Measurements from ENCODE around the gene JRKL. TPM values are rescaled to one million over a fixed set of nuclear protein-coding genes. Genes with fewer than 3 reads are reported as not detected.
A peak's percentile ranks its signal among the peaks of the same experiment; 100 is the strongest.

Gene JRKL
- total RNA-seq: 10 to 100 TPM; 11.9 to 12.0 TPM

DNA sequence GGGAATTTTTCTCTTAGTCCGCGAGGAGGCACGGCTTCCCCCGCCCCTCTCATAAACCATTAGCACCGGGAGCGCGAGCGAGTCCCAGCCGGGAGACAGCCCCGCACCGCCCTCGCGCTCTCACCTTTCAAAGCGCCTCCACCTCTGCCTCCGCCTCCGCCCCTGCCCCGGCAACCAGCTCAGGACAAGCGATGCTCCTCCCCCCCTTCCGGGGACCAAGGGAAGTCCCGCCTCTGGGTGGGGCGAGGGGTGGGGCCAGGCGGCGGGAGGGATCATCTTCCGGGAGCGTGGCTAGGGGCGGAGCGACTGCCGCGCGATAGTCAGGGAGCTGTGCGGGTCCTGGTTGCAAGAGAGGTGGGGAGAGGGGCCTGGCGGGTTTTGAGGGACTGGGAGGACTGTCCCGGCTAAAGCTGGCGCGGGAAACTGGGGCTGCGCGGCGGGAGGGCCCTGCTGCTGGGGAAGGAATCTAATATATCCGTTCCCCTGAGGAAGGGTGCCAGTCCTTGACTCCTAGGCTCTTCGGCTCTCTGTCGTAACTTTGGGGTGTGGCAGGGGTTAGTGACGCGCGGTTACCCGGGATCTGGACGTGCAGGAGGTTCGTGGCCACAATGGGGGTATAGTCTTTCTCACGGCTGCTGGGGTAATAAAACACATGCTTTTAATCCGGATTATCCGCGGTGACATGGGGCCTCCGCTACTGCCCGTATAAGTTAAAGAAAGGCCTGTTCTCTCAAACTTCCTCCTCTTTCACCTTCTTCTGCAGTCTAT, at the start of gene JRKL, which contains the start of gene CCDC82:
TSS of gene JRKL (plus strand) at position 294 of the 768 bp plus-strand sequence. CDS start 637 bp downstream, outside the sequence.
TSS of gene CCDC82 (minus strand) at position 193 of the 768 bp plus-strand sequence. CDS start 5,165 bp downstream, outside the sequence.
- Mint-ChIP-seq H3K4me3 (peak within 1 kb of the TSS; percentile 85), H3K27me3 (no peaks in the 10 kb centered on the region), H3K36me3 (ENCODE audit: low read depth) (peaks cover 43% of the 10 kb centered on the region), H3K9me3 (no peaks in the 10 kb centered on the region), H3K27ac (peak within 1 kb of the TSS; percentile 81), H3K4me1 (peaks cover 55% of the 10 kb centered on the region)
- CTCF ChIA-PET: interaction anchor here (0.6 to 4.6 kb wide), 12 partner anchors 49 to 599 kb away, joined by 3 to 83 read pairs (median 5); partner anchors contain the start of genes CEP57, FAM76B and MAML2
- DNase-seq: peak; percentile 98
- POLR2A ChIA-PET: interaction anchor here (0.7 to 3.5 kb wide), 35 partner anchors 10 to 1422 kb away, joined by 3 to 110 read pairs (median 5); partner anchors contain the start of genes CEP57, CWC15, ENDOD1 and FAM76B

DNA sequence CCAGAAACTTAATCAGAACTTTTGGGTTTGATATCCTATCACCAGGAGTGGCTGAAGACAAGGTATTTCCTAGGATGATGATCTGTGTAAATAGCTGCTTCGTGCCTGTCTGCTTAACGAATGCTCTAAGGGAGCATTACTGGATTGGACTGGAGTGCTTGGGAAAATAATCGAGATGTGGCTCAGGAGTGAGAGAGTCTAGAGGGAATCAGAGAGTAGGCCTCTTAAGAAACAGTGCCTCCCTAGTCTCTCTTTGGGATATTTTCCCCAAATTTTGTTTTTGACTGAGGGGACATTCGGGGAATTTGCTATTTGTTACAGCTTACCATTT, 49.3 kb upstream of the JRKL start:
- Mint-ChIP-seq H3K36me3 (ENCODE audit: low read depth) (peaks cover 30% of the 10 kb centered on the region), H3K9me3 (no peaks in the 10 kb centered on the region), H3K27me3 (no peaks in the 10 kb centered on the region), H3K4me1 (peaks cover 46% of the 10 kb centered on the region), H3K27ac (peak overlapping the region; percentile 88), H3K4me3 (peak overlapping the region; percentile 97)
- ChIA-PET CTCF (interaction anchor here (0.6 to 8.3 kb wide), 15 partner anchors 9 to 504 kb away, joined by 3 to 146 read pairs (median 6); partner anchors contain the start of genes CCDC82 and JRKL), POLR2A (interaction anchor here (0.8 to 7.4 kb wide), 18 partner anchors 9 to 551 kb away, joined by 3 to 92 read pairs (median 8); partner anchors contain the start of genes CCDC82, CEP57, FAM76B and JRKL)
- DNase-seq: no peak

GRCh38 chr11:96341211-96342013, 48.4 kb upstream of the JRKL start:
- peaks cover 24% of the 10 kb centered on the region for H3K36me3 Mint-ChIP-seq (ENCODE audit: low read depth)
- peak overlapping the region; percentile 88 for H3K27ac Mint-ChIP-seq
- peaks cover 41% of the 10 kb centered on the region for H3K4me1 Mint-ChIP-seq
- H3K4me3 Mint-ChIP-seq: peak overlapping the region; percentile 97
- no peaks in the 10 kb centered on the region for H3K27me3 Mint-ChIP-seq
- POLR2A ChIA-PET: interaction anchor here (0.8 to 7.4 kb wide), 26 partner anchors 10 to 552 kb away, joined by 3 to 92 read pairs (median 6); partner anchors contain the start of genes CCDC82, CEP57, FAM76B and JRKL
- CTCF ChIA-PET: interaction anchor here (0.6 to 8.3 kb wide), 37 partner anchors 10 to 551 kb away, joined by 3 to 146 read pairs (median 11); partner anchors contain the start of genes CCDC82, CEP57, FAM76B and JRKL
- peak; percentile 78 for DNase-seq
- no peaks in the 10 kb centered on the region for H3K9me3 Mint-ChIP-seq

DNA sequence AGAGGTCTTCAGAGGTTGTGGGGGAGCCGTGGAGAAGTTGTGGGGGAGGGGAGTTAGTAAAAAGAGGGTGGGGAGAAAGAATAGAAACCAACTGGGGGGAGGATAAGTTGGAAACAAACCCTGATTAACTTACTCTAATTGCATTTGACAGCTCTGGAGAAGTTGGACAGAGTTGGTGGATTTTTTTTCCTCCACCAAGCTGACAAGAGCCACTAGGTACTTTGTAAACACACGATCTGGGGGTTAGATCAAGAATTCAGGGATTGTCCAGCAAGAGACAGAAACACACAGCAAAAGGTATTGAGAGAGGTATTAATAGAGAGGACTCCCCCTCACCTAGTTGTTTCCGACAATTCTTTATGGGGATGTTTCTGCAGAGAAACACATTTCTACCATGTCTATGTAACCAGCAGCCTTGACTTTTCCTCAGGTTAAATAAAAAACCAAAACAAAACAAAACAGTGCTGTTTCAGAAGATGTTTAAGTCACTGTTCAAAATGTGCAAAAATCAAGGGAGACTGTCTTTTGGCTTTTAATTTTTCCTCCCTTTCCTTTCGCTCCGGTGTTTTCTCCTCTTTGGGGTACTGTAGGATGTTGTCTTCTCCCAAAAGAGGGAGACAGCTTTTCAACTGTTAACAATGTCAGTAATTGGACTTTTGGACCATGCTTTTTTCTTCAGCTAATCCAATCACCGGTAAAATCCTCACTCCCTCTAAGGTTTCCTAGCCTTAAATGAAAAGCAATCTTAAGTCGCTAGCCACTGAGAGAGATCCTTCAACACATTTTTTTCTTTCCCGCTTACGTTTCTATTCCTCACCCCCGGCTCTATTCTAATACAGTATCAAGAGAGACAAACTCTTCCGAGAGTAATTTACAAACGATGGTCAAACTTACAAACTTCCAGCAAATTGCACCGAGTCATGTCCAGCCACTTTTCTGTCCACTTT, 47.5 kb upstream of the JRKL start:
- Mint-ChIP-seq H3K36me3 (ENCODE audit: low read depth) (peaks cover 23% of the 10 kb centered on the region), H3K27ac (peak overlapping the region; percentile 88), H3K9me3 (no peaks in the 10 kb centered on the region), H3K4me1 (peaks cover 36% of the 10 kb centered on the region), H3K27me3 (no peaks in the 10 kb centered on the region), H3K4me3 (peak overlapping the region; percentile 97)
- DNase-seq: no peak
- CTCF ChIA-PET: interaction anchor here (0.6 to 8.3 kb wide), 108 partner anchors 8 to 1275 kb away, joined by 3 to 146 read pairs (median 6); partner anchors contain the start of genes CCDC82, CEP57, FAM76B and JRKL
- POLR2A ChIA-PET: interaction anchor here (0.7 to 7.4 kb wide), 41 partner anchors 11 to 553 kb away, joined by 3 to 92 read pairs (median 4); partner anchors contain the start of genes CCDC82, CEP57, FAM76B and JRKL

DNA sequence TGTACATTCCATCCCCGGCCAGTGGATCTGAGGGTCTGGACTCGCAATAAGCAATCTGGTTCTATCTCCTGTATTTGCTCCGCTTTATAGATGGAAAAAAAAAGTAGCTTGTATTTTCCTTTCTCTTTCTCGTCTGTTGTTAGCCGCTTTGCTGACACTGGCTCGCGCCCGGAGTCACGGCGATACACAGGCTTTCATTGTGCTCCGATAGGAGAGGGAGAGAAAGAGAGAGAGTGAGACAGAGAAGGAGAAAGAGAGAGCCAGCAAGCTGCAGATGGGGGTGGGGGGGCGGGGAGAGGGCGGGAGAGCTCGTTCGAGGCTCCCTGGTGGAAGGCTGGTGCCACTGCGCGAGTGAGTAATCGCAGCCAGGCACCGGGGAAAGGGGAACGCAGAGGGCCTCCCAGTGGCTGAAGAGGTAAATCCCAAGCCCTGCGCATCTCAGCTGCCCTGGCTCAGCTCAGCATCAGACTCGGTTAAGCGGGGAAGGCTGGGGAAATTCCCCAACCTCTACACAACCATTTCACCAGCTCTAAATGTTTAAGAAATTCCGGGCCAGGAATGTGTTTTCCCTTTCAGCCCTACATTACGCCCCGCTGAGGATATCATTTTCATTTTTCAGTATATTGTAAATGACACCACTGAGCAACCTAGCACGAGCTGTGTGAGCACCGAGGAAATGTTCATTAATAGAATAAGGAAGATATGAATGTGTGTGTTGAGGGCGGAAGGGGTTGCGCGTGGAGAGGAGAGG, 46.7 kb upstream of the JRKL start, which contains the start of gene MAML2:
TSS of gene MAML2 (minus strand) at position 235 of the 751 bp plus-strand sequence. CDS start 1,300 bp downstream, outside the sequence.
- Mint-ChIP-seq H3K27me3 (no peaks in the 10 kb centered on the region), H3K4me3 (peak within 1 kb of the TSS; percentile 97), H3K9me3 (no peaks in the 10 kb centered on the region), H3K27ac (peak within 1 kb of the TSS; percentile 88), H3K4me1 (peaks cover 28% of the 10 kb centered on the region), H3K36me3 (ENCODE audit: low read depth) (peaks cover 18% of the 10 kb centered on the region)
- peak; percentile 93 for DNase-seq
- POLR2A ChIA-PET: interaction anchor here (0.6 to 7.4 kb wide), 36 partner anchors 12 to 554 kb away, joined by 3 to 92 read pairs (median 4); partner anchors contain the start of genes CCDC82, CEP57, FAM76B and JRKL
- CTCF ChIA-PET: interaction anchor here (0.6 to 8.3 kb wide), 107 partner anchors 9 to 1276 kb away, joined by 3 to 146 read pairs (median 6); partner anchors contain the start of genes CCDC82, CEP57, FAM76B and JRKL

GRCh38 chr11:96356848-96357247, 33.0 kb upstream of the JRKL start:
- Mint-ChIP-seq H3K9me3 (no peaks in the 10 kb centered on the region), H3K4me1 (peaks cover 21% of the 10 kb centered on the region), H3K27ac (no peak overlapping the region), H3K4me3 (no peak overlapping the region), H3K27me3 (no peaks in the 10 kb centered on the region), H3K36me3 (ENCODE audit: low read depth) (peaks cover 53% of the 10 kb centered on the region)
- ChIA-PET POLR2A (interaction anchor here (1.4 to 2.4 kb wide), 3 partner anchors 13 to 33 kb away, joined by 3 to 8 read pairs (median 6); partner anchors contain the start of genes CCDC82, JRKL and MAML2), CTCF (interaction anchor here (2.4 kb wide), 1 partner anchor 14 kb away, joined by 16 read pairs; the partner anchor contains the start of gene MAML2)
- DNase-seq: no peak

DNA sequence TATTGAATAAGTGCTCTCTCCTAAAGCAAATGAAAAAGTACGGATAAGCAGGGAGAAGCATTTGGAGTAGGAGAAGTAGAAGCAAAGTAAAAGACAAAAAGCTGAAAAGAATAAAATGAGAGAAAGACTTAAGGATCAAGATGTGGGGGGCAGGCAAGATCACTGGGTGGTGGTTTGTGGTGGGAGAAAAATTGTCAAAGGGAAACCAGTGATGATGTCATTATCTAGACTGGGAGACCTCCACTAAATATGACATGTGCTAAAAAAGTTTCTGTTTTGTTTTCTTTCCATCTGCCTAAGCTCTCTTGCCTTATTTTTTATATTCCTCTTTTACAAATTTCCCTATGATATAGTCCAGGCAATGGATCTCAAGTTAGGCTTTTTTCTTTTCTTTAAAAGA, 32.0 kb upstream of the JRKL start:
- no peak for DNase-seq
- H3K27ac Mint-ChIP-seq: no peak overlapping the region
- peaks cover 21% of the 10 kb centered on the region for H3K4me1 Mint-ChIP-seq
- peaks cover 59% of the 10 kb centered on the region for H3K36me3 Mint-ChIP-seq (ENCODE audit: low read depth)
- POLR2A ChIA-PET: interaction anchor here (1.2 to 2.4 kb wide), 4 partner anchors 14 to 32 kb away, joined by 3 to 8 read pairs (median 4); partner anchors contain the start of genes CCDC82, JRKL and MAML2
- CTCF ChIA-PET: interaction anchor here (2.4 kb wide), 1 partner anchor 14 kb away, joined by 16 read pairs; the partner anchor contains the start of gene MAML2
- no peaks in the 10 kb centered on the region for H3K9me3 Mint-ChIP-seq
- H3K27me3 Mint-ChIP-seq: no peaks in the 10 kb centered on the region
- H3K4me3 Mint-ChIP-seq: no peak overlapping the region

DNA sequence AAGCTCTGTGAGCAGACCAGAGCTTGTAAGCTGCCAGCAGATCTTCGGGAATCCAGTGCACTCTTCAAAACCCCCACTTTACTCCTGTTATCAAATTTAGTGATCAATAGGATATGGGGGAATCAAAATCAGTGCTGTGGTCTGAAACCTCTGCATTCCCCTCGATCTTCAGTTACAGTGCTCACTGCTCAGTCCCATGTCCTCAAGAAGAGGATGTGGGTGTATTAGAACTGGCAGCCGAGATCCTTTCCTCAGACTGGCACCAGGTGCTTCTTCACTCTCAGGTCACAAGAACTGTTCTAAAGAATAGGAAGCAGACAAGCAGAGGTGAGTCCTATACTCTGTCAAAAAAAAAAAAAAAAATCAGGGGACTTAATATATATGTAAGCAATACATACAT, 31.5 kb upstream of the JRKL start:
- Mint-ChIP-seq H3K27me3 (no peaks in the 10 kb centered on the region), H3K9me3 (no peaks in the 10 kb centered on the region), H3K4me1 (peaks cover 21% of the 10 kb centered on the region), H3K27ac (no peak overlapping the region), H3K4me3 (no peak overlapping the region), H3K36me3 (ENCODE audit: low read depth) (peaks cover 61% of the 10 kb centered on the region)
- ChIA-PET CTCF (interaction anchor here (2.4 kb wide), 1 partner anchor 15 kb away, joined by 16 read pairs; the partner anchor contains the start of gene MAML2), POLR2A (interaction anchor here (1.2 to 2.4 kb wide), 3 partner anchors 15 to 31 kb away, joined by 3 to 8 read pairs (median 6); partner anchors contain the start of genes CCDC82, JRKL and MAML2)
- DNase-seq: no peak

GRCh38 chr11:96361778-96362177, 28.0 kb upstream of the JRKL start:
- Mint-ChIP-seq H3K4me1 (peaks cover 20% of the 10 kb centered on the region), H3K27me3 (no peaks in the 10 kb centered on the region), H3K4me3 (no peak overlapping the region), H3K27ac (no peak overlapping the region), H3K9me3 (no peaks in the 10 kb centered on the region), H3K36me3 (ENCODE audit: low read depth) (peaks cover 44% of the 10 kb centered on the region)
- POLR2A ChIA-PET: interaction anchor here (1.1 kb wide), 1 partner anchor 572 kb away, joined by 3 read pairs; the partner anchor contains the start of gene CEP57
- no peak for DNase-seq
- CTCF ChIA-PET: interaction anchor here (1.0 to 1.9 kb wide), 2 partner anchors 19 to 20 kb away, joined by 3 to 7 read pairs; partner anchors contain the start of gene MAML2

- Mint-ChIP-seq H3K27me3 (no peaks in the 10 kb centered on the region), H3K4me1 (peaks cover 3% of the 10 kb centered on the region), H3K4me3 (no peak overlapping the region), H3K36me3 (ENCODE audit: low read depth) (peaks cover 44% of the 10 kb centered on the region), H3K9me3 (no peaks in the 10 kb centered on the region), H3K27ac (no peak overlapping the region)
- DNase-seq: no peak
- ChIA-PET POLR2A (no interaction called here), CTCF (interaction anchor here (1.0 kb wide), 1 partner anchor 98 kb away, joined by 6 read pairs; no protein-coding TSS in a partner anchor)
These were observed 24.3 kb upstream of the JRKL start for GRCh38 chr11:96365493-96365892.

Measured in activated CD4-positive, alpha-beta memory T cell treated with anti-CD3 and anti-CD28 coated beads, Interleukin-2, amount 10 ng/mL, durations not matched to agents 7 days and 5 days (primary cell).